ENCODE measurements around the gene XYLT1.

XYLT1 gene

GRCh38 chr16:17348042-17348783 is 122.5 kb downstream of the XYLT1 start:
- Histone ChIP-seq H3K36me3 (ENCODE audit: insufficient read depth, low read length) (peaks cover 51% of the 10 kb centered on the region; the same call in 1 of the 2 replicates), H3K4me3 (ENCODE audit: low read length, poor library complexity, severe bottlenecking) (no peak overlapping the region), H3K27me3 (ENCODE audit: insufficient read depth, low read length, poor library complexity, severe bottlenecking) (no peaks in the 10 kb centered on the region), H3K9me2 (replicated peaks; ENCODE audit: low read depth, low read length) (no peaks in the 10 kb centered on the region), H3F3A (ENCODE audit: low read depth) (no peaks in the 10 kb centered on the region), H3K9ac (ENCODE audit: low read depth, low read length, poor library complexity, severe bottlenecking) (no peak overlapping the region), H3K9me3 (ENCODE audit: insufficient read depth, low read depth, low read length) (no peaks in the 10 kb centered on the region), H4K20me1 (ENCODE audit: insufficient read depth, low read length, poor library complexity, severe bottlenecking) (peaks cover 59% of the 10 kb centered on the region), H3K4me1 (ENCODE audit: insufficient read depth, low read length, poor library complexity, severe bottlenecking) (peaks cover 28% of the 10 kb centered on the region), H3K4me2 (ENCODE audit: low read depth, low read length, poor library complexity, severe bottlenecking) (no peak overlapping the region), H2AFZ (ENCODE audit: low read length) (no peak overlapping the region), H3K79me2 (ENCODE audit: insufficient read depth, low read length) (peaks cover 97% of the 10 kb centered on the region)
- TF ChIP-seq EZH2phosphoT487 (IDR thresholded peaks at IDR 0.05; ENCODE audit: borderline replicate concordance) (no peak), CTCF (conservative IDR thresholded peaks at IDR 0.05; ENCODE audit: low read length) (no peak)

GRCh38 chr16:17347624-17348023 is 123.1 kb downstream of the XYLT1 start:
- no peak overlapping the region for H3K4me2 ChIP-seq (ENCODE audit: low read depth, low read length, poor library complexity, severe bottlenecking)
- H2AFZ ChIP-seq (ENCODE audit: low read length), result no peak overlapping the region
- H3K9me3 ChIP-seq (ENCODE audit: insufficient read depth, low read depth, low read length), result no peaks in the 10 kb centered on the region
- H3K9me2 ChIP-seq (replicated peaks; ENCODE audit: low read depth, low read length), result no peaks in the 10 kb centered on the region
- peaks cover 51% of the 10 kb centered on the region; the same call in 1 of the 2 replicates for H3K36me3 ChIP-seq (ENCODE audit: insufficient read depth, low read length)
- no peaks in the 10 kb centered on the region for H3F3A ChIP-seq (ENCODE audit: low read depth)
- H3K9ac ChIP-seq (ENCODE audit: low read depth, low read length, poor library complexity, severe bottlenecking), result no peak overlapping the region
- no peak overlapping the region for H3K4me3 ChIP-seq (ENCODE audit: low read length, poor library complexity, severe bottlenecking)
- H3K79me2 ChIP-seq (ENCODE audit: insufficient read depth, low read length), result peaks cover 97% of the 10 kb centered on the region
- H3K4me1 ChIP-seq (ENCODE audit: insufficient read depth, low read length, poor library complexity, severe bottlenecking), result peaks cover 34% of the 10 kb centered on the region
- peaks cover 59% of the 10 kb centered on the region for H4K20me1 ChIP-seq (ENCODE audit: insufficient read depth, low read length, poor library complexity, severe bottlenecking)
- TF ChIP-seq EZH2phosphoT487 (IDR thresholded peaks at IDR 0.05; ENCODE audit: borderline replicate concordance), result no peak
- no peak for TF ChIP-seq CTCF (conservative IDR thresholded peaks at IDR 0.05; ENCODE audit: low read length)
- no peaks in the 10 kb centered on the region for H3K27me3 ChIP-seq (ENCODE audit: insufficient read depth, low read length, poor library complexity, severe bottlenecking)

GRCh38 chr16:17346621-17347569 is 123.9 kb downstream of the XYLT1 start:
- H3K4me2 ChIP-seq (ENCODE audit: low read depth, low read length, poor library complexity, severe bottlenecking), result no peak overlapping the region
- no peak overlapping the region for H3K4me3 ChIP-seq (ENCODE audit: low read length, poor library complexity, severe bottlenecking)

More at GRCh38 chr16:17346621-17347569, 123.9 kb downstream of the XYLT1 start:
- peaks cover 46% of the 10 kb centered on the region; the same call in 1 of the 2 replicates for H3K36me3 ChIP-seq (ENCODE audit: insufficient read depth, low read length)
- H3K9ac ChIP-seq (ENCODE audit: low read depth, low read length, poor library complexity, severe bottlenecking), result no peak overlapping the region
- H3K9me2 ChIP-seq (replicated peaks; ENCODE audit: low read depth, low read length), result no peaks in the 10 kb centered on the region
- no peak overlapping the region for H2AFZ ChIP-seq (ENCODE audit: low read length)
- no peaks in the 10 kb centered on the region for H3K27me3 ChIP-seq (ENCODE audit: insufficient read depth, low read length, poor library complexity, severe bottlenecking)
- H3K9me3 ChIP-seq (ENCODE audit: insufficient read depth, low read depth, low read length), result no peaks in the 10 kb centered on the region
- H3K79me2 ChIP-seq (ENCODE audit: insufficient read depth, low read length), result peaks cover 97% of the 10 kb centered on the region
- TF ChIP-seq CTCF (conservative IDR thresholded peaks at IDR 0.05; ENCODE audit: low read length), result no peak
- TF ChIP-seq EZH2phosphoT487 (IDR thresholded peaks at IDR 0.05; ENCODE audit: borderline replicate concordance), result no peak
- H4K20me1 ChIP-seq (ENCODE audit: insufficient read depth, low read length, poor library complexity, severe bottlenecking), result peaks cover 59% of the 10 kb centered on the region
- peaks cover 40% of the 10 kb centered on the region for H3K4me1 ChIP-seq (ENCODE audit: insufficient read depth, low read length, poor library complexity, severe bottlenecking)
- H3F3A ChIP-seq (ENCODE audit: low read depth), result no peaks in the 10 kb centered on the region

All from Loucy (cell line).